ENCODE measurements around the gene DHODH. TPM values are rescaled to one million over a fixed set of nuclear protein-coding genes. Genes with fewer than 3 reads are reported as not detected.
"Not testable (repeated sequence)": the region's sequence is repeated elsewhere in the genome, so short reads cannot be mapped to it uniquely, and the experiment has no call there.

Gene DHODH
- total RNA-seq, 1 donor from 2014 or later: 10.9 TPM

GRCh38 chr16:72051818-72052217 lies 43.3 kb downstream of the DHODH start:
- no peak for DNase-seq (ENCODE audit: low read depth)
- no peak for TF ChIP-seq CTCF (conservative IDR thresholded peaks at IDR 0.05; ENCODE audit: low read depth, low read length)
- H3K4me3 ChIP-seq (ENCODE audit: low read depth, low read length): no peak overlapping the region

- not testable (repeated sequence) for H3K4me3 ChIP-seq (ENCODE audit: low read depth, low read length); DNase-seq (ENCODE audit: low read depth)
Measured at GRCh38 chr16:72054254-72054847, 45.8 kb downstream of the DHODH start, which contains the start of gene HP. Gene HP (plus strand): TSS chr16:72054505. CDS start chr16:72054653, 148 bp downstream.

- no peak for DNase-seq (ENCODE audit: low read depth)
- H3K4me3 ChIP-seq (ENCODE audit: low read depth, low read length): no peak overlapping the region
- TF ChIP-seq CTCF (conservative IDR thresholded peaks at IDR 0.05; ENCODE audit: low read depth, low read length): no peak
Measured at GRCh38 chr16:72055911-72056310, 47.4 kb downstream of the DHODH start.

GRCh38 chr16:72057313-72057712 lies 48.8 kb downstream of the DHODH start:
- H3K4me3 ChIP-seq (ENCODE audit: low read depth, low read length); DNase-seq (ENCODE audit: low read depth): not testable (repeated sequence)

- DNase-seq (ENCODE audit: low read depth): not testable (repeated sequence)
Measured at GRCh38 chr16:72059060-72059459, 50.5 kb downstream of the DHODH start.

GRCh38 chr16:72060405-72060804 lies 51.9 kb downstream of the DHODH start:
- no peak overlapping the region for H3K4me3 ChIP-seq (ENCODE audit: low read depth, low read length)
- DNase-seq (ENCODE audit: low read depth): no peak
- TF ChIP-seq CTCF (conservative IDR thresholded peaks at IDR 0.05; ENCODE audit: low read depth, low read length): no peak

More at GRCh38 chr16:72059060-72059459, 50.5 kb downstream of the DHODH start:
- not testable (repeated sequence) for H3K4me3 ChIP-seq (ENCODE audit: low read depth, low read length)

- no peak for DNase-seq (ENCODE audit: low read depth)
- no peak for TF ChIP-seq CTCF (conservative IDR thresholded peaks at IDR 0.05; ENCODE audit: low read depth, low read length)
- no peak overlapping the region for H3K4me3 ChIP-seq (ENCODE audit: low read depth, low read length)
Measured at GRCh38 chr16:72061564-72061963, 53.0 kb downstream of the DHODH start.

GRCh38 chr16:72064361-72064894 lies 55.9 kb downstream of the DHODH start:
- TF ChIP-seq CTCF (conservative IDR thresholded peaks at IDR 0.05; ENCODE audit: low read depth, low read length): no peak
- no peak for DNase-seq (ENCODE audit: low read depth)
- H3K4me3 ChIP-seq (ENCODE audit: low read depth, low read length): no peak overlapping the region

Measured in epithelial cell of proximal tubule (primary cell).